Neural cell (in vitro differentiated cells): ENCODE results near the gene PPP1R36. TPM values are rescaled to one million over a fixed set of nuclear protein-coding genes. Genes with fewer than 3 reads are reported as not detected.

Experiments used
- H2AFZ ChIP-seq: fragments of 200-600, 300-800 bp; sonication (generic), shearing (Covaris generic); 2 replicates; pipeline ENCODE4 v1.6.0; 2014; ENCODE audit warnings: low read depth, mild to moderate bottlenecking, antibody characterized with exemption, low read length, moderate library complexity
- H3F3A ChIP-seq: fragments of 200-600 bp; shearing (Covaris generic); 2 replicates; pipeline ENCODE4 v1.6.1; 2016; ENCODE audit warnings: mild to moderate bottlenecking, moderate library complexity, mixed read lengths, antibody characterized with exemption, low read length; ENCODE audit not compliant: insufficient read depth, poor library complexity, severe bottlenecking
- H3K27ac ChIP-seq: fragments of 200-600, 300-800 bp; sonication (generic), shearing (Covaris generic); 2 replicates; pipeline ENCODE4 v1.5.1; 2014; ENCODE audit warnings: mild to moderate bottlenecking, low read length, moderate library complexity
- H3K27me3 ChIP-seq: fragments of 300-800, 200-600 bp; sonication (generic), shearing (Covaris generic); 2 replicates; pipeline ENCODE4 v1.6.0; 2014; ENCODE audit warnings: mild to moderate bottlenecking, low read depth, low read length, moderate library complexity; ENCODE audit not compliant: insufficient read depth
- H3K36me3 ChIP-seq: fragments of 300-800, 200-600 bp; sonication (generic), shearing (Covaris generic); 2 replicates; pipeline ENCODE4 v1.5.1; 2014; ENCODE audit warnings: mild to moderate bottlenecking, antibody characterized with exemption, low read length, moderate library complexity; ENCODE audit not compliant: insufficient read depth
- H3K4me2 ChIP-seq: fragments of 300-800, 200-600 bp; sonication (generic), shearing (Covaris generic); 2 replicates; pipeline ENCODE4 v1.6.0; 2014; ENCODE audit warnings: mild to moderate bottlenecking, low read length
- H3K4me3 ChIP-seq: fragments of 300-800, 200-600 bp; sonication (generic), shearing (Covaris generic); 2 replicates; pipeline ENCODE4 v1.5.1; 2014; ENCODE audit warnings: mild to moderate bottlenecking, low read length, moderate library complexity
- H3K79me2 ChIP-seq: fragments of 200-600 bp; shearing (Covaris generic); replicated peaks from 2 replicates; pipeline ENCODE4 v1.6.0; 2014; ENCODE audit warnings: mild to moderate bottlenecking, low read length, moderate library complexity; ENCODE audit not compliant: insufficient read depth
- H3K9ac ChIP-seq: fragments of 300-800, 200-600 bp; sonication (generic), shearing (Covaris generic); 2 replicates; pipeline ENCODE4 v1.6.1; 2016; ENCODE audit warnings: mild to moderate bottlenecking, low read length, mixed read lengths
- H3K9me2 ChIP-seq: fragments of 200-600 bp; shearing (Covaris generic); 2 replicates; pipeline ENCODE4 v1.6.1; 2016; ENCODE audit warnings: mild to moderate bottlenecking, low read length, mixed read lengths; ENCODE audit not compliant: insufficient read depth
- H3K9me3 ChIP-seq: fragments of 200-600, 300-800 bp; sonication (generic), shearing (Covaris generic); 2 replicates; pipeline ENCODE4 v1.6.1; 2016; ENCODE audit warnings: mild to moderate bottlenecking, mixed run types, low read length, moderate library complexity, mixed read lengths
- H4K20me1 ChIP-seq: fragments of 200-600 bp; shearing (Covaris generic); 2 replicates; pipeline ENCODE4 v1.6.1; 2016; ENCODE audit warnings: mild to moderate bottlenecking, mixed run types; ENCODE audit not compliant: insufficient read depth
- EP300 ChIP-seq: fragments of 450-650 bp; conservative IDR thresholded peaks from 2 replicates; pipeline ENCODE4 v1.6.1; 2014; ENCODE audit warnings: antibody characterized with exemption, mild to moderate bottlenecking, moderate library complexity; ENCODE audit not compliant: poor library complexity, severe bottlenecking
- EZH2 ChIP-seq: fragments of 200-600, 300-800 bp; shearing (Covaris generic), sonication (generic); IDR thresholded peaks from 2 replicates; pipeline ENCODE4 v1.6.1; 2014; ENCODE audit warnings: antibody characterized with exemption, low read length, borderline replicate concordance, mild to moderate bottlenecking; ENCODE audit not compliant: insufficient read depth, poor library complexity, severe bottlenecking
- MXI1 ChIP-seq: fragments of 450-650 bp; conservative IDR thresholded peaks from 2 replicates; pipeline ENCODE4 v1.6.1; 2014; ENCODE audit warnings: antibody characterized with exemption, mild to moderate bottlenecking; ENCODE audit not compliant: poor library complexity, severe bottlenecking
- POLR2AphosphoS5 ChIP-seq: IDR thresholded peaks from 2 replicates; pipeline ENCODE4 v1.6.1; 2012
- RAD21 ChIP-seq: fragments of 450-650 bp; conservative IDR thresholded peaks from 2 replicates; pipeline ENCODE4 v1.6.1; 2014; ENCODE audit warnings: antibody characterized with exemption, mild to moderate bottlenecking, moderate library complexity
- REST ChIP-seq: IDR thresholded peaks from 2 replicates; pipeline ENCODE4 v1.6.1; 2012; ENCODE audit warnings: borderline replicate concordance
- SMC3 ChIP-seq: fragments of 450-650 bp; conservative IDR thresholded peaks from 2 replicates; pipeline ENCODE4 v1.6.1; 2014; ENCODE audit warnings: antibody characterized with exemption, mild to moderate bottlenecking, moderate library complexity; ENCODE audit not compliant: poor library complexity
- TAF1 ChIP-seq: IDR thresholded peaks from 2 replicates; pipeline ENCODE4 v1.6.1; 2012; ENCODE audit warnings: low read depth
- polyA plus RNA-seq: library from polyadenylated mRNA; depleted of rRNA; stranded (reverse); fragments of >200 nt; gene quantifications from 2 replicates; pipeline ENCODE4 v1.2.3, GENCODE V29; 2014
- TF ChIP-seq, protein P1 (sequence below): fragments of 450-650 bp; IDR thresholded peaks from 2 replicates; pipeline ENCODE4 v1.5.1; 2014; ENCODE audit warnings: antibody characterized with exemption, mild to moderate bottlenecking, moderate library complexity; ENCODE audit not compliant: poor library complexity, severe bottlenecking

Gene PPP1R36
- polyA plus RNA-seq, 1 donor from 2014 or later = not detected

DNA sequence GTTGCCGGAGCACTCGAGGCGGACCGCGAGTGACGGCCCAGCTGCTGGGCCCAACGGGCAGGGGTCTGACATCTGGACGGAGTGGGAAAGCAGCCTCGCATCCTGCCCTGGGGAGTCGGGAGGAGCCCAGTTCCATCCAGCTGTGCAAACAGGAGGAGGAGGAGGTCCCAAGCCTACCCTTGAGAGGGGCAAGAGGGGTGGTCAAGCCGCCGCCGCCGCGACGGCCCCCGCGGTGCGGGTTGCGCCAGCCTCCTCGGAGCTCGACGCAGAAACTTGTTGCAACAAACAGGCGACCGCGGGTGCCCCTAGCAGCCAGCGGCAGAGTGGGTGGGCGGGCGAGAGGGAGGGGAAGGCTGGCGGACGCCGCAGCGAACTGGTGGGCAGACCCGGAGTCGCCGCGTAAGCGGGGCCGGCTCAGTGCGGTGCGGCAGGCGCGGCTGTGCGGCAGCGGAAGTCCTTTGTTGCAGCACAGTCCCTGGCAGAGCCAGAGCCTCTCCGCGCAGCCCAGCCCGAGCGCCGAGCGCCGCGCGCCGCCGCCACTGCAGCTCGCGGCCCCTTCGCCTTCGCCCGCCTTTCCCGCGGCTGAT is 45.4 kb upstream of the PPP1R36 start, which contains the start of gene ZBTB1:
TSS of gene ZBTB1 (plus strand) at position 461 of the 587 bp plus-strand sequence. CDS start 16,735 bp downstream, outside the sequence.
- H3K79me2 ChIP-seq = peaks cover 66% of the 10 kb centered on the region
- H3K9ac ChIP-seq = peak within 1 kb of the TSS; percentile 99
- H3K27ac ChIP-seq = peak within 1 kb of the TSS; percentile 95
- TF ChIP-seq MXI1 (no peak), REST (peak; percentile 59), EZH2 (no peak), EP300 (no peak), SMC3 (no peak), POLR2AphosphoS5 (peak; percentile 66), TAF1 (peak; percentile 46)
- TF ChIP-seq, protein P1, sequence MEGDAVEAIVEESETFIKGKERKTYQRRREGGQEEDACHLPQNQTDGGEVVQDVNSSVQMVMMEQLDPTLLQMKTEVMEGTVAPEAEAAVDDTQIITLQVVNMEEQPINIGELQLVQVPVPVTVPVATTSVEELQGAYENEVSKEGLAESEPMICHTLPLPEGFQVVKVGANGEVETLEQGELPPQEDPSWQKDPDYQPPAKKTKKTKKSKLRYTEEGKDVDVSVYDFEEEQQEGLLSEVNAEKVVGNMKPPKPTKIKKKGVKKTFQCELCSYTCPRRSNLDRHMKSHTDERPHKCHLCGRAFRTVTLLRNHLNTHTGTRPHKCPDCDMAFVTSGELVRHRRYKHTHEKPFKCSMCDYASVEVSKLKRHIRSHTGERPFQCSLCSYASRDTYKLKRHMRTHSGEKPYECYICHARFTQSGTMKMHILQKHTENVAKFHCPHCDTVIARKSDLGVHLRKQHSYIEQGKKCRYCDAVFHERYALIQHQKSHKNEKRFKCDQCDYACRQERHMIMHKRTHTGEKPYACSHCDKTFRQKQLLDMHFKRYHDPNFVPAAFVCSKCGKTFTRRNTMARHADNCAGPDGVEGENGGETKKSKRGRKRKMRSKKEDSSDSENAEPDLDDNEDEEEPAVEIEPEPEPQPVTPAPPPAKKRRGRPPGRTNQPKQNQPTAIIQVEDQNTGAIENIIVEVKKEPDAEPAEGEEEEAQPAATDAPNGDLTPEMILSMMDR = no peak
- H2AFZ ChIP-seq = peak within 1 kb of the TSS; percentile 90
- no peaks in the 10 kb centered on the region for H3K9me2 ChIP-seq
- H3K36me3 ChIP-seq = no peaks in the 10 kb centered on the region
- H4K20me1 ChIP-seq = no peaks in the 10 kb centered on the region
- H3K9me3 ChIP-seq = no peaks in the 10 kb centered on the region
- H3K4me3 ChIP-seq = peak within 1 kb of the TSS; percentile 98
- H3K27me3 ChIP-seq = no peaks in the 10 kb centered on the region
- H3F3A ChIP-seq = no peaks in the 10 kb centered on the region
- peak within 1 kb of the TSS; percentile 70 for H3K4me2 ChIP-seq

GRCh38 chr14:64504897-64505794 is 44.6 kb upstream of the PPP1R36 start:
- H2AFZ ChIP-seq = peak overlapping the region; percentile 90
- H3K79me2 ChIP-seq = peaks cover 64% of the 10 kb centered on the region
- peak overlapping the region; percentile 70 for H3K4me2 ChIP-seq

More at GRCh38 chr14:64504897-64505794, 44.6 kb upstream of the PPP1R36 start:
- H3K9me3 ChIP-seq = no peaks in the 10 kb centered on the region
- H3K4me3 ChIP-seq = peak overlapping the region; percentile 98
- no peaks in the 10 kb centered on the region for H3K9me2 ChIP-seq
- peak overlapping the region; percentile 95 for H3K27ac ChIP-seq
- no peaks in the 10 kb centered on the region for H3K36me3 ChIP-seq
- no peaks in the 10 kb centered on the region for H3K27me3 ChIP-seq
- peak; percentile 17 for TF ChIP-seq RAD21
- TF ChIP-seq SMC3 = peak; percentile 11
- peak; percentile 26 for TF ChIP-seq POLR2AphosphoS5
- TF ChIP-seq, protein P1 = no peak
- peak; percentile 37 for TF ChIP-seq EP300
- no peak for TF ChIP-seq REST
- no peak for TF ChIP-seq TAF1
- no peak for TF ChIP-seq EZH2
- TF ChIP-seq MXI1 = peak; percentile 52
- H4K20me1 ChIP-seq = no peaks in the 10 kb centered on the region
- H3F3A ChIP-seq = no peaks in the 10 kb centered on the region
- peak overlapping the region; percentile 95 for H3K9ac ChIP-seq
